HCT116 (cell line): Measurements from ENCODE around the gene GOLGA1. TPM values are rescaled to one million over a fixed set of nuclear protein-coding genes. Genes with fewer than 3 reads are reported as not detected.

Source experiments
- ATAC-seq: fragments of 200-7000 bp; cut with Tn5 transposase; 2 replicates; pipeline ENCODE4 v1.9.1; 2020; ENCODE audit warnings: mild to moderate bottlenecking, moderate library complexity
- BruUV-seq: library from RNA; stranded (reverse); fragments of 400-500 nt; replicated peaks from 2 replicates; lab custom pipeline; 2021; lab: Mats Ljungman, UMichigan
- CTCF ChIA-PET: fragments of 300-600 bp; sonication (Branson Sonifier 250); formaldehyde crosslinking; loops from one replicate; lab custom pipeline; 2021; ENCODE audit warnings: antibody characterized with exemption; lab: Charles Lee
- POLR2A ChIA-PET: fragments of 300-600, 350-600 bp; sonication (Branson Sonifier 250); formaldehyde crosslinking; loops from one replicate; lab custom pipeline; 2021; ENCODE audit warnings: antibody characterized with exemption; lab: Charles Lee
- RAD21 ChIA-PET, 2 experiments: fragments of 300-600 bp; sonication (Branson Sonifier 250); formaldehyde crosslinking; loops; one replicate each; lab custom pipeline; 2023; ENCODE audit warnings: low total read pairs in 2 of 2; ENCODE audit not compliant: uncharacterized antibody in 2 of 2, unreplicated experiment in 2 of 2, low non-redundant PET in 1 of 2; lab: Charles Lee
- DNase-seq: peaks from one replicate; pipeline ENCODE4 v3.0.0-alpha.2; 2010; ENCODE audit warnings: low read depth, low spot score
- H2AFZ ChIP-seq: fragments of 200-600 bp; shearing (Covaris generic), sonication (generic); 2 replicates; pipeline ENCODE4 v1.6.1; 2017; ENCODE audit warnings: low read depth, mixed run types, mixed read lengths, antibody characterized with exemption, low read length; ENCODE audit not compliant: poor library complexity, severe bottlenecking
- H3K27ac ChIP-seq: 2 replicates; pipeline ENCODE4 v1.5.1; 2012; ENCODE audit warnings: low read depth, low read length
- H3K27me3 ChIP-seq: fragments of 200-600 bp; sonication (generic); 2 replicates; pipeline ENCODE4 v1.6.1; 2016; ENCODE audit warnings: mixed run types, low read length, mixed read lengths; ENCODE audit not compliant: insufficient read depth
- H3K36me3 ChIP-seq, 2 experiments: fragments of 200-500 bp in 1 of 2; fragments of 200-600 bp in 1 of 2; sonication (Bioruptor generic) in 1 of 2; sonication (generic) in 1 of 2; 2 replicates each; pipeline versions ENCODE4 v1.5.1 to v1.6.1; 2014 to 2016; ENCODE audit warnings: low read length in 2 of 2, inconsistent platforms in 1 of 2, mixed read lengths in 1 of 2, mixed run types in 1 of 2; ENCODE audit not compliant: insufficient read depth in 2 of 2, control insufficient read depth in 1 of 2
- H3K4me1 ChIP-seq, 2 experiments: fragments of 200-600 bp in 1 of 2; sonication (generic) in 1 of 2; 2 replicates each; pipeline versions ENCODE4 v1.5.1 to v1.6.1; 2012 to 2017; ENCODE audit warnings: low read length in 2 of 2, inconsistent platforms in 1 of 2, mild to moderate bottlenecking in 1 of 2, mixed read lengths in 1 of 2, mixed run types in 1 of 2, moderate library complexity in 1 of 2; ENCODE audit not compliant: insufficient read depth in 2 of 2, control insufficient read depth in 1 of 2
- H3K4me2 ChIP-seq: fragments of 200-600 bp; sonication (generic); 2 replicates; pipeline ENCODE4 v1.6.1; 2017; ENCODE audit warnings: mixed run types, low read length, mixed read lengths
- H3K4me3 ChIP-seq, 2 experiments: fragments of 200-600 bp in 1 of 2; sonication (generic) in 1 of 2; replicated peaks in 1 of 2; 2 replicates each; pipeline ENCODE4 v1.5.1; 2011 to 2016; ENCODE audit warnings: low read length in 2 of 2, control low read depth in 1 of 2, low read depth in 1 of 2, mild to moderate bottlenecking in 1 of 2, mixed read lengths in 1 of 2, mixed run types in 1 of 2
- H3K79me2 ChIP-seq: fragments of 200-600 bp; sonication (generic); 2 replicates; pipeline ENCODE4 v1.6.1; 2017; ENCODE audit warnings: mild to moderate bottlenecking, mixed run types, low read length, moderate library complexity, mixed read lengths; ENCODE audit not compliant: insufficient read depth
- H3K9ac ChIP-seq: fragments of 200-600 bp; sonication (generic); 2 replicates; pipeline ENCODE4 v1.6.1; 2016; ENCODE audit warnings: low read length, mixed read lengths
- H3K9me2 ChIP-seq: fragments of 200-600 bp; sonication (generic), shearing (Covaris generic); 2 replicates; pipeline ENCODE4 v1.6.1; 2017; ENCODE audit warnings: mixed run types, mild to moderate bottlenecking, moderate library complexity; ENCODE audit not compliant: insufficient read depth
- H3K9me3 ChIP-seq, 2 experiments: fragments of 200-500 bp in 1 of 2; fragments of 200-600 bp in 1 of 2; sonication (Bioruptor generic) in 1 of 2; sonication (generic) in 1 of 2; 2 replicates each; pipeline ENCODE4 v1.6.1; 2014 to 2017; ENCODE audit warnings: low read length in 2 of 2, mixed read lengths in 2 of 2, inconsistent platforms in 1 of 2, low read depth in 1 of 2, mild to moderate bottlenecking in 1 of 2, mixed run types in 1 of 2, moderate library complexity in 1 of 2; ENCODE audit not compliant: control insufficient read depth in 1 of 2, insufficient read depth in 1 of 2
- H4K20me1 ChIP-seq: fragments of 200-600 bp; sonication (generic), shearing (Covaris generic); 2 replicates; pipeline ENCODE4 v1.6.1; 2017; ENCODE audit warnings: mixed run types, mild to moderate bottlenecking, moderate library complexity; ENCODE audit not compliant: insufficient read depth
- ATF3 ChIP-seq: IDR thresholded peaks from 2 replicates; pipeline ENCODE4 v1.6.1; 2012
- CBX3 ChIP-seq: IDR thresholded peaks from 2 replicates; pipeline ENCODE4 v1.6.1; 2012; ENCODE audit warnings: low read depth
- CEBPB ChIP-seq: IDR thresholded peaks from 2 replicates; pipeline ENCODE4 v1.6.1; 2012; ENCODE audit warnings: low read depth
- CTCF ChIP-seq, 3 experiments: fragments of 200-600 bp in 1 of 3; sonication (generic) in 1 of 3; IDR thresholded peaks in 2 of 3; conservative IDR thresholded peaks in 1 of 3; 2 replicates each; pipeline ENCODE4 v1.5.1; 2012 to 2017; ENCODE audit warnings: low read depth in 2 of 3, low read length in 2 of 3, antibody characterized with exemption in 1 of 3, borderline replicate concordance in 1 of 3, control low read depth in 1 of 3, mild to moderate bottlenecking in 1 of 3, mixed read lengths in 1 of 3, mixed run types in 1 of 3, moderate library complexity in 1 of 3; ENCODE audit not compliant: insufficient read depth in 1 of 3
- ELF1 ChIP-seq: IDR thresholded peaks from 2 replicates; pipeline ENCODE4 v1.6.1; 2012; ENCODE audit warnings: low read depth, borderline replicate concordance
- EZH2phosphoT487 ChIP-seq: fragments of 200-600 bp; IDR thresholded peaks from 2 replicates; pipeline ENCODE4 v1.6.1; 2018; ENCODE audit warnings: antibody characterized with exemption, borderline replicate concordance
- FOSL1 ChIP-seq: IDR thresholded peaks from 2 replicates; pipeline ENCODE4 v1.6.1; 2012; ENCODE audit warnings: low read depth
- JUND ChIP-seq: IDR thresholded peaks from 2 replicates; pipeline ENCODE4 v1.6.1; 2012
- MAX ChIP-seq: IDR thresholded peaks from 2 replicates; pipeline ENCODE4 v1.6.1; 2012
- POLR2A ChIP-seq: IDR thresholded peaks from 2 replicates; pipeline ENCODE4 v1.7.0; 2011; ENCODE audit warnings: borderline replicate concordance; ENCODE audit not compliant: insufficient read depth, insufficient read length; ENCODE audit errors: extremely low read depth
- SIN3A ChIP-seq: IDR thresholded peaks from 2 replicates; pipeline ENCODE4 v1.6.1; 2012; ENCODE audit warnings: low read depth
- TCF7L2 ChIP-seq: IDR thresholded peaks from 2 replicates; pipeline ENCODE4 v1.7.0; 2011; ENCODE audit warnings: borderline replicate concordance, inconsistent platforms; ENCODE audit not compliant: insufficient read depth, insufficient read length; ENCODE audit errors: extremely low read depth
- YY1 ChIP-seq: IDR thresholded peaks from 2 replicates; pipeline ENCODE4 v1.6.1; 2011; ENCODE audit warnings: low read length, low read depth, moderate library complexity, mild to moderate bottlenecking; ENCODE audit not compliant: insufficient replicate concordance; ENCODE audit errors: extremely low read depth
- ZNF274 ChIP-seq: fragments of 200-500 bp; sonication (Bioruptor generic); IDR thresholded peaks from 2 replicates; pipeline ENCODE4 v1.6.1; 2014; ENCODE audit warnings: mild to moderate bottlenecking, low read depth, low read length, inconsistent platforms
- intact Hi-C: fragments of 100-400 bp; cut with micrococcal nuclease; formaldehyde crosslinking; loops from 2 replicates; pipeline ENCODE4 v1.10.0; 2022
- total RNA-seq: library from RNA; stranded (reverse); gene quantifications from one replicate; pipeline ENCODE4 v1.2.1, GENCODE V29; 2021; ENCODE audit not compliant: unreplicated experiment

GOLGA1 gene
- total RNA-seq, 1 experiment from 2014 or later: 13.1 TPM

GRCh38 chr9:124906966-124907365, 33.9 kb downstream of the GOLGA1 start:
- ChIA-PET POLR2A (no interaction called here), CTCF (no interaction called here), RAD21 (no interaction called here)
- H3K9ac ChIP-seq: no peak overlapping the region
- no peaks in the 10 kb centered on the region for H3K4me1 ChIP-seq
- no peak overlapping the region for H3K4me2 ChIP-seq
- no peak overlapping the region for H3K27ac ChIP-seq
- no peaks in the 10 kb centered on the region; a peak in 2 of 4 replicates for H3K36me3 ChIP-seq
- TF ChIP-seq FOSL1: no peak
- no peak for TF ChIP-seq MAX
- no peak for TF ChIP-seq YY1
- TF ChIP-seq POLR2A: no peak
- TF ChIP-seq ELF1: no peak
- TF ChIP-seq CTCF (IDR thresholded peaks at IDR 0.05 in 2 of 3, conservative IDR thresholded peaks at IDR 0.05 in 1 of 3; ENCODE audit: borderline replicate concordance in 1 of 3, insufficient read depth in 1 of 3, low read depth in 2 of 3, low read length in 2 of 3): no peak
- TF ChIP-seq JUND: no peak
- no peak for TF ChIP-seq ATF3
- no peak for ATAC-seq
- H2AFZ ChIP-seq: no peak overlapping the region
- DNase-seq: no peak
- H3K9me2 ChIP-seq: no peaks in the 10 kb centered on the region
- no TSS peak for BruUV-seq
- no peaks in the 10 kb centered on the region for H3K79me2 ChIP-seq
- no peaks in the 10 kb centered on the region for H3K9me3 ChIP-seq
- no peaks in the 10 kb centered on the region; the same call in 1 of the 2 replicates for H4K20me1 ChIP-seq
- intact Hi-C loops: no loop called here
- no peaks in the 10 kb centered on the region for H3K27me3 ChIP-seq
- H3K4me3 ChIP-seq: no peak overlapping the region

GRCh38 chr9:124899845-124900244, 41.0 kb downstream of the GOLGA1 start:
- ChIA-PET CTCF (no interaction called here), RAD21 (no interaction called here), POLR2A (no interaction called here)
- H3K9me2 ChIP-seq: no peaks in the 10 kb centered on the region
- H3K36me3 ChIP-seq: peaks cover 0 to 2% of the 10 kb centered on the region in 2 experiments; a peak in 1 of 4 replicates
- no peaks in the 10 kb centered on the region for H4K20me1 ChIP-seq
- H3K9ac ChIP-seq: no peak overlapping the region
- no peaks in the 10 kb centered on the region for H3K4me1 ChIP-seq
- intact Hi-C loops: no loop called here
- no TSS peak for BruUV-seq
- H3K27me3 ChIP-seq: no peaks in the 10 kb centered on the region
- TF ChIP-seq JUND (no peak), YY1 (no peak), ATF3 (no peak), ELF1 (no peak), CEBPB (no peak), SIN3A (no peak), ZNF274 (no peak), EZH2phosphoT487 (no peak), TCF7L2 (no peak), CBX3 (no peak)
- no peaks in the 10 kb centered on the region for H3K79me2 ChIP-seq
- H2AFZ ChIP-seq: no peak overlapping the region
- ATAC-seq (no peak), DNase-seq (no peak)
- no peak overlapping the region for H3K27ac ChIP-seq
- no peak overlapping the region for H3K4me2 ChIP-seq
- H3K4me3 ChIP-seq: no peak overlapping the region
- H3K9me3 ChIP-seq: no peaks in the 10 kb centered on the region
